ACC112 (cell line): ENCODE results near the gene HAGHL.
"Not testable (repeated sequence)": the region's sequence is repeated elsewhere in the genome, so short reads cannot be mapped to it uniquely, and the experiment has no call there.

Experiments
- H2AFZ ChIP-seq: fragments of 200-600 bp; sonication (generic); one replicate; pipeline ENCODE4 v1.6.0; 2017; ENCODE audit warnings: antibody characterized with exemption, low read length; ENCODE audit not compliant: unreplicated experiment
- H3K27ac ChIP-seq: fragments of 200-600 bp; sonication (generic); 2 replicates; pipeline ENCODE4 v1.5.1; 2014; ENCODE audit warnings: low read depth, mild to moderate bottlenecking, antibody characterized with exemption, low read length, moderate library complexity
- H3K27me3 ChIP-seq: fragments of 200-600 bp; sonication (generic); 2 replicates; pipeline ENCODE4 v1.6.1; 2014; ENCODE audit warnings: mild to moderate bottlenecking, antibody characterized with exemption, low read length, moderate library complexity, mixed read lengths; ENCODE audit not compliant: insufficient read depth
- H3K36me3 ChIP-seq: fragments of 200-600 bp; sonication (generic); 2 replicates; pipeline ENCODE4 v1.6.1; 2016; ENCODE audit warnings: mild to moderate bottlenecking, antibody characterized with exemption, low read length, moderate library complexity, mixed read lengths; ENCODE audit not compliant: insufficient read depth
- H3K4me1 ChIP-seq: fragments of 200-600 bp; sonication (generic); one replicate; pipeline ENCODE4 v1.6.1; 2016; ENCODE audit warnings: low read length, mixed read lengths; ENCODE audit not compliant: insufficient read depth, unreplicated experiment, control insufficient read depth
- H3K4me3 ChIP-seq: fragments of 200-600 bp; sonication (generic); 2 replicates; pipeline ENCODE4 v1.5.1; 2014; ENCODE audit warnings: mild to moderate bottlenecking, low read depth, low read length
- H3K79me2 ChIP-seq: fragments of 200-600 bp; sonication (generic); one replicate; pipeline ENCODE4 v1.6.0; 2016; ENCODE audit warnings: low read length; ENCODE audit not compliant: control insufficient read depth, unreplicated experiment, insufficient read depth

HAGHL gene

GRCh38 chr16:752007-752312 lies 25.1 kb downstream of the HAGHL start:
- no peaks in the 10 kb centered on the region for H3K27me3 ChIP-seq
- no peak overlapping the region for H2AFZ ChIP-seq
- no peak overlapping the region for H3K27ac ChIP-seq
- no peaks in the 10 kb centered on the region for H3K4me1 ChIP-seq
- no peaks in the 10 kb centered on the region for H3K36me3 ChIP-seq
- H3K4me3 ChIP-seq = no peak overlapping the region
- no peaks in the 10 kb centered on the region for H3K79me2 ChIP-seq

GRCh38 chr16:754121-754607 lies 27.3 kb downstream of the HAGHL start:
- H2AFZ ChIP-seq, H3K4me3 ChIP-seq, H3K79me2 ChIP-seq, H3K36me3 ChIP-seq, H3K27me3 ChIP-seq, H3K27ac ChIP-seq, H3K4me1 ChIP-seq: not testable (repeated sequence)

- Histone ChIP-seq H2AFZ (no peak overlapping the region), H3K36me3 (no peaks in the 10 kb centered on the region), H3K4me3 (no peak overlapping the region), H3K79me2 (no peaks in the 10 kb centered on the region), H3K27ac (no peak overlapping the region), H3K27me3 (no peaks in the 10 kb centered on the region), H3K4me1 (no peaks in the 10 kb centered on the region)
These were observed 27.8 kb downstream of the HAGHL start for GRCh38 chr16:754656-755055.

GRCh38 chr16:756428-756827 lies 29.5 kb downstream of the HAGHL start:
- Histone ChIP-seq H3K36me3 (no peaks in the 10 kb centered on the region), H3K27ac (no peak overlapping the region), H3K4me1 (no peaks in the 10 kb centered on the region), H3K4me3 (no peak overlapping the region), H3K27me3 (no peaks in the 10 kb centered on the region), H3K79me2 (no peaks in the 10 kb centered on the region), H2AFZ (no peak overlapping the region)

- Histone ChIP-seq H3K27ac (no peak overlapping the region), H3K36me3 (no peaks in the 10 kb centered on the region), H3K79me2 (no peaks in the 10 kb centered on the region), H3K4me3 (no peak overlapping the region), H3K4me1 (no peaks in the 10 kb centered on the region), H3K27me3 (no peaks in the 10 kb centered on the region), H2AFZ (no peak overlapping the region)
These were observed 32.4 kb downstream of the HAGHL start for GRCh38 chr16:759110-759910.

GRCh38 chr16:760065-760464 lies 33.2 kb downstream of the HAGHL start:
- Histone ChIP-seq H2AFZ (no peak overlapping the region), H3K27ac (no peak overlapping the region)

GRCh38 chr16:760545-761343 lies 33.8 kb downstream of the HAGHL start, which contains the start of gene MSLN:
TSS of gene MSLN (plus strand) at chr16:760734. CDS start at chr16:762681, 1,947 bp downstream.
- Histone ChIP-seq H3K4me1 (no peaks in the 10 kb centered on the region), H3K36me3 (no peaks in the 10 kb centered on the region), H3K79me2 (no peaks in the 10 kb centered on the region), H3K27ac (no peak within 1 kb of the TSS), H3K27me3 (no peaks in the 10 kb centered on the region), H2AFZ (no peak within 1 kb of the TSS), H3K4me3 (no peak within 1 kb of the TSS)

More at GRCh38 chr16:760065-760464, 33.2 kb downstream of the HAGHL start:
- Histone ChIP-seq H3K79me2 (no peaks in the 10 kb centered on the region), H3K27me3 (no peaks in the 10 kb centered on the region), H3K4me1 (no peaks in the 10 kb centered on the region), H3K4me3 (no peak overlapping the region), H3K36me3 (no peaks in the 10 kb centered on the region)

- no peak overlapping the region for H2AFZ ChIP-seq
- H3K79me2 ChIP-seq = no peaks in the 10 kb centered on the region
- H3K36me3 ChIP-seq = no peaks in the 10 kb centered on the region
- H3K4me1 ChIP-seq = no peaks in the 10 kb centered on the region
- H3K27ac ChIP-seq = no peak overlapping the region
- no peaks in the 10 kb centered on the region for H3K27me3 ChIP-seq
- H3K4me3 ChIP-seq = no peak overlapping the region
These were observed 35.0 kb downstream of the HAGHL start for GRCh38 chr16:761625-762513.

GRCh38 chr16:762595-763268 lies 35.8 kb downstream of the HAGHL start:
- Histone ChIP-seq H3K36me3 (no peaks in the 10 kb centered on the region), H3K27me3 (no peaks in the 10 kb centered on the region), H3K27ac (no peak overlapping the region), H3K79me2 (no peaks in the 10 kb centered on the region), H2AFZ (no peak overlapping the region), H3K4me1 (no peaks in the 10 kb centered on the region), H3K4me3 (no peak overlapping the region)
